HepG2 (cell line): ENCODE measurements around the gene ACER3. TPM values are rescaled to one million over a fixed set of nuclear protein-coding genes. Genes with fewer than 3 reads are reported as not detected.

Source experiments
- ATAC-seq: fragments of 200-7000 bp; cut with Tn5 transposase; 3 replicates; pipeline ENCODE4 v1.9.1; 2020; ENCODE audit warnings: mild to moderate bottlenecking, moderate library complexity
- BruUV-seq: library from RNA; stranded (reverse); fragments of 400-500 nt; replicated peaks from 2 replicates; lab custom pipeline; 2021; lab: Mats Ljungman, UMichigan
- CTCF ChIA-PET: fragments of 300-600 bp; formaldehyde crosslinking; extraction: SDS; loops from one replicate; lab custom pipeline; 2021; ENCODE audit warnings: low total read pairs, inconsistent platforms, low intra/inter-chr PET ratio; lab: Yijun Ruan, JAX
- POLR2A ChIA-PET: fragments of 350-600 bp; sonication (Branson Sonifier 250); formaldehyde crosslinking; loops from one replicate; lab custom pipeline; 2020; ENCODE audit warnings: antibody characterized with exemption, inconsistent platforms; lab: Yijun Ruan, JAX
- DNase-seq: peaks from one replicate; pipeline ENCODE4 v3.0.0-alpha.2; 2015; ENCODE audit warnings: low spot score
- FAIRE-seq: peaks from 3 replicates; lab custom pipeline; 2011; peaks lifted over from hg19 to GRCh38; lab: Jason Lieb, UNC
- H2AFZ ChIP-seq: one replicate; pipeline ENCODE4 v1.6.1; 2011; ENCODE audit warnings: low read length, inconsistent platforms
- H3K27ac ChIP-seq: fragments of 300-600 bp; 3 replicates; pipeline ENCODE4 v1.8.0; 2011; ENCODE audit warnings: mixed run types, mild to moderate bottlenecking, mixed read lengths, low read length, inconsistent platforms; ENCODE audit not compliant: insufficient read depth; ENCODE audit errors: extremely low read length
- H3K27me3 ChIP-seq, 2 experiments: fragments of 200-600 bp in 1 of 2; 2 replicates in 1 of 2; 3 replicates in 1 of 2; pipeline versions ENCODE4 v1.6.0 to v1.8.0; 2011; ENCODE audit warnings: low read length in 2 of 2, mild to moderate bottlenecking in 2 of 2, moderate library complexity in 2 of 2, inconsistent platforms in 1 of 2; ENCODE audit not compliant: insufficient read depth in 2 of 2, control insufficient read depth in 1 of 2
- H3K36me3 ChIP-seq, 2 experiments: fragments of 200-600 bp in 1 of 2; replicated peaks in 1 of 2; 2 replicates in 1 of 2; 3 replicates in 1 of 2; pipeline versions ENCODE4 v1.5.1 to v1.8.0; 2011; ENCODE audit warnings: low read length in 2 of 2, inconsistent platforms in 1 of 2; ENCODE audit not compliant: insufficient read depth in 2 of 2, control insufficient read depth in 1 of 2
- H3K4me1 ChIP-seq: 2 replicates; pipeline ENCODE4 v1.5.1; 2012; ENCODE audit warnings: low read length, inconsistent platforms; ENCODE audit not compliant: insufficient read depth
- H3K4me2 ChIP-seq: 2 replicates; pipeline ENCODE4 v1.6.0; 2011; ENCODE audit warnings: low read depth, low read length, inconsistent platforms
- H3K4me3 ChIP-seq, 3 experiments: fragments of 200-600 bp in 1 of 3; sonication (generic), shearing (Covaris generic) in 1 of 3; replicated peaks in 1 of 3; 2 replicates each; pipeline ENCODE4 v1.5.1; 2011 to 2016; ENCODE audit warnings: low read length in 3 of 3, inconsistent platforms in 2 of 3, low read depth in 2 of 3, mild to moderate bottlenecking in 2 of 3, control low read depth in 1 of 3, mixed read lengths in 1 of 3; ENCODE audit not compliant: insufficient read depth in 1 of 3
- H3K79me2 ChIP-seq: one replicate; pipeline ENCODE4 v1.6.1; 2011; ENCODE audit warnings: low read length, inconsistent platforms; ENCODE audit not compliant: insufficient read depth
- H3K9ac ChIP-seq: 2 replicates; pipeline ENCODE4 v1.6.0; 2011; ENCODE audit warnings: mild to moderate bottlenecking, low read depth, low read length, inconsistent platforms; ENCODE audit not compliant: insufficient read depth
- H3K9me3 ChIP-seq: 2 replicates; pipeline ENCODE4 v1.5.1; 2012; ENCODE audit warnings: mild to moderate bottlenecking, low read length
- H4K20me1 ChIP-seq: 2 replicates; pipeline ENCODE4 v1.6.0; 2011; ENCODE audit warnings: inconsistent platforms, mild to moderate bottlenecking, low read length, moderate library complexity; ENCODE audit not compliant: insufficient read depth
- E2F1 ChIP-seq: sonication (generic); formaldehyde crosslinking; IDR thresholded peaks from 2 replicates; pipeline ENCODE4 v1.5.0; 2020; ENCODE audit warnings: missing genetic modification reagents
- IKZF4 ChIP-seq: sonication (generic); formaldehyde crosslinking; IDR thresholded peaks from 2 replicates; pipeline ENCODE4 v1.5.1; 2020; ENCODE audit warnings: borderline replicate concordance, mild to moderate bottlenecking, low read depth, missing genetic modification reagents; ENCODE audit errors: not compliant biosample characterization
- NR2F2 ChIP-seq: IDR thresholded peaks from 2 replicates; pipeline ENCODE4 v1.6.1; 2012; ENCODE audit warnings: low read depth, inconsistent platforms, borderline replicate concordance
- PRMT3 ChIP-seq: sonication (generic); formaldehyde crosslinking; IDR thresholded peaks from 2 replicates; pipeline ENCODE4 v1.8.1; 2022; ENCODE audit warnings: low read depth, mild to moderate bottlenecking, moderate library complexity, missing genetic modification reagents, borderline replicate concordance
- RXRB ChIP-seq: IDR thresholded peaks from 2 replicates; pipeline ENCODE4 v1.6.1; 2016; ENCODE audit warnings: borderline replicate concordance, missing genetic modification reagents, missing compliant biosample characterization
- SCMH1 ChIP-seq: sonication (generic); formaldehyde crosslinking; IDR thresholded peaks from 2 replicates; pipeline ENCODE4 v1.9.0; 2021; ENCODE audit warnings: missing genetic modification reagents, mild to moderate bottlenecking, borderline replicate concordance
- SNAI1 ChIP-seq: sonication (generic); formaldehyde crosslinking; IDR thresholded peaks from 2 replicates; pipeline ENCODE4 v1.5.0; 2020; ENCODE audit warnings: mild to moderate bottlenecking, missing genetic modification reagents, borderline replicate concordance
- TFE3 ChIP-seq: IDR thresholded peaks from 2 replicates; pipeline ENCODE4 v1.6.1; 2016
- ZC3H13 ChIP-seq: sonication (generic); formaldehyde crosslinking; IDR thresholded peaks from 2 replicates; pipeline ENCODE4 v1.8.1; 2023; ENCODE audit warnings: mild to moderate bottlenecking, missing genetic modification reagents, moderate library complexity
- ZNF441 ChIP-seq: sonication (generic); formaldehyde crosslinking; IDR thresholded peaks from 2 replicates; pipeline ENCODE4 v1.7.0; 2021; ENCODE audit warnings: missing genetic modification reagents, borderline replicate concordance
- ZNF614 ChIP-seq: IDR thresholded peaks from 2 replicates; pipeline ENCODE4 v1.6.1; 2018; ENCODE audit warnings: missing biosample characterization, missing genetic modification reagents, inconsistent platforms, borderline replicate concordance
- ZNF737 ChIP-seq: sonication (generic); formaldehyde crosslinking; IDR thresholded peaks from 2 replicates; pipeline ENCODE4 v1.5.0; 2020; ENCODE audit warnings: missing genetic modification reagents, mild to moderate bottlenecking, borderline replicate concordance
- ZSCAN20 ChIP-seq: sonication (generic); formaldehyde crosslinking; IDR thresholded peaks from 2 replicates; pipeline ENCODE4 v1.4.0; 2020; ENCODE audit warnings: missing genetic modification reagents, mild to moderate bottlenecking, borderline replicate concordance
- in situ Hi-C: cut with HindIII; loops from 2 replicates; pipeline ENCODE4 v1.10.0; 2017; ENCODE audit warnings: low pct_unique_long_range_greater_than_20kb; ENCODE audit not compliant: extremely low pct_ligation_motif_present
- intact Hi-C: fragments of 100-400 bp; cut with micrococcal nuclease; formaldehyde crosslinking; loops from one replicate; pipeline ENCODE4 v1.10.0; 2022; ENCODE audit not compliant: unreplicated experiment
- polyA plus RNA-seq, 8 experiments: library from polyadenylated mRNA; depleted of rRNA in 3 of 8; stranded (reverse) in 7 of 8; unstranded in 1 of 8; fragments of >200 nt; fragmentation: Illumina TruSeq in 4 of 8; extraction: Trizol in 4 of 8; gene quantifications; 2 replicates each; pipeline versions ENCODE4 v1.2.1 to v1.2.3, GENCODE V29; 2011 to 2016; ENCODE audit warnings: low read depth in 4 of 8, missing spikeins in 1 of 8, mixed read lengths in 1 of 8; ENCODE audit not compliant: insufficient read depth in 1 of 8
- total RNA-seq, 5 experiments: library from RNA; depleted of rRNA; stranded (reverse); fragments of >200 nt; fragmentation: Illumina TruSeq; extraction: Trizol; gene quantifications; 2 replicates each; pipeline ENCODE4 v1.2.3, GENCODE V29; 2016; ENCODE audit warnings: low read depth in 1 of 5
- TF ChIP-seq, protein P1 (sequence below): sonication (generic); formaldehyde crosslinking; IDR thresholded peaks from 2 replicates; pipeline ENCODE4 v1.4.0; 2020; ENCODE audit warnings: missing genetic modification reagents, borderline replicate concordance
- TF ChIP-seq, protein P2 (sequence below): sonication (generic); formaldehyde crosslinking; IDR thresholded peaks from 2 replicates; pipeline ENCODE4 v1.8.0; 2022; ENCODE audit warnings: mild to moderate bottlenecking, missing genetic modification reagents, moderate library complexity
- TF ChIP-seq, protein P3 (sequence below): sonication (generic); formaldehyde crosslinking; IDR thresholded peaks from 2 replicates; pipeline ENCODE4 v1.8.0; 2022; ENCODE audit warnings: mild to moderate bottlenecking, missing genetic modification reagents; ENCODE audit not compliant: insufficient replicate concordance

Gene ACER3
- total and polyA plus RNA-seq, 2 of the 13 experiments (the other 11 are each of a cell fraction or from before 2014, with no cell fraction given) = 6.0 to 9.8 TPM

DNA sequence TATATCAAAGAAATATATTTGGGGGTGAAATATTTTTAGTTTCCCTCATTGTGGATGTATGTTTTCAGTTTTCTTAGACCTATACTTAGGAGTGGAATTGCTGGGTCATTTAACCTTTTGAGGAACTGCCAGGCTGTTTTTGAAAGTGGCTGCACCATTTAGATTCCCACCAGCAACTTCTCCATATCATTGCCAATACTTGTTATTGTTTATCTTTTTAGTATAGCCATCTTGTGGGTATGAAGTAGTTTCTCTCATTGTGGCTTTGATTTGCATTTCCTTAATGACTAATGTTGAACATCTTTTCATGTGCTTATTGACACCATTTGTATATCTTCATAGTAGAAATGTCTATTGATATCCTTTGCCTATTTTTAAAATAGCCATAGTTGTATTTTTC lies 111.3 kb downstream of the ACER3 start:
- intact Hi-C loops (no loop called here), in situ Hi-C loops (no loop called here)
- no peak overlapping the region for H3K4me2 ChIP-seq
- no peaks in the 10 kb centered on the region for H3K9me3 ChIP-seq
- no peak overlapping the region for H2AFZ ChIP-seq
- ChIA-PET CTCF (no interaction called here), POLR2A (no interaction called here)
- H4K20me1 ChIP-seq = no peaks in the 10 kb centered on the region
- no peaks in the 10 kb centered on the region for H3K27me3 ChIP-seq
- no peaks in the 10 kb centered on the region for H3K36me3 ChIP-seq
- no peaks in the 10 kb centered on the region for H3K79me2 ChIP-seq
- ATAC-seq (no peak), DNase-seq (no peak), FAIRE-seq (no peak)
- H3K9ac ChIP-seq = no peak overlapping the region
- 0 out of 2 replicates have a peak, but pooled peaks cover 6% of the 10 kb centered on the region for H3K4me1 ChIP-seq
- no peak overlapping the region for H3K27ac ChIP-seq
- H3K4me3 ChIP-seq = no peak overlapping the region
- no TSS peak for BruUV-seq
- TF ChIP-seq, protein P1, sequence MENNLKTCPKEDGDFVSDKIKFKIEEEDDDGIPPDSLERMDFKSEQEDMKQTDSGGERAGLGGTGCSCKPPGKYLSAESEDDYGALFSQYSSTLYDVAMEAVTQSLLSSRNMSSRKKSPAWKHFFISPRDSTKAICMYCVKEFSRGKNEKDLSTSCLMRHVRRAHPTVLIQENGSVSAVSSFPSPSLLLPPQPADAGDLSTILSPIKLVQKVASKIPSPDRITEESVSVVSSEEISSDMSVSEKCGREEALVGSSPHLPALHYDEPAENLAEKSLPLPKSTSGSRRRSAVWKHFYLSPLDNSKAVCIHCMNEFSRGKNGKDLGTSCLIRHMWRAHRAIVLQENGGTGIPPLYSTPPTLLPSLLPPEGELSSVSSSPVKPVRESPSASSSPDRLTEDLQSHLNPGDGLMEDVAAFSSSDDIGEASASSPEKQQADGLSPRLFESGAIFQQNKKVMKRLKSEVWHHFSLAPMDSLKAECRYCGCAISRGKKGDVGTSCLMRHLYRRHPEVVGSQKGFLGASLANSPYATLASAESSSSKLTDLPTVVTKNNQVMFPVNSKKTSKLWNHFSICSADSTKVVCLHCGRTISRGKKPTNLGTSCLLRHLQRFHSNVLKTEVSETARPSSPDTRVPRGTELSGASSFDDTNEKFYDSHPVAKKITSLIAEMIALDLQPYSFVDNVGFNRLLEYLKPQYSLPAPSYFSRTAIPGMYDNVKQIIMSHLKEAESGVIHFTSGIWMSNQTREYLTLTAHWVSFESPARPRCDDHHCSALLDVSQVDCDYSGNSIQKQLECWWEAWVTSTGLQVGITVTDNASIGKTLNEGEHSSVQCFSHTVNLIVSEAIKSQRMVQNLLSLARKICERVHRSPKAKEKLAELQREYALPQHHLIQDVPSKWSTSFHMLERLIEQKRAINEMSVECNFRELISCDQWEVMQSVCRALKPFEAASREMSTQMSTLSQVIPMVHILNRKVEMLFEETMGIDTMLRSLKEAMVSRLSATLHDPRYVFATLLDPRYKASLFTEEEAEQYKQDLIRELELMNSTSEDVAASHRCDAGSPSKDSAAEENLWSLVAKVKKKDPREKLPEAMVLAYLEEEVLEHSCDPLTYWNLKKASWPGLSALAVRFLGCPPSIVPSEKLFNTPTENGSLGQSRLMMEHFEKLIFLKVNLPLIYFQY = no peak
- TF ChIP-seq E2F1 (no peak), TFE3 (CRISPR knock-in tag) (no peak), PRMT3 (CRISPR knock-in tag) (no peak), ZSCAN20 (CRISPR knock-in tag) (no peak), ZNF441 (no peak), SCMH1 (CRISPR knock-in tag) (no peak), NR2F2 (no peak), IKZF4 (CRISPR knock-in tag) (no peak), ZNF614 (CRISPR knock-in tag) (no peak), SNAI1 (CRISPR knock-in tag) (no peak), RXRB (CRISPR knock-in tag) (no peak), ZC3H13 (no peak), ZNF737 (CRISPR knock-in tag) (no peak)
- TF ChIP-seq, protein P2, sequence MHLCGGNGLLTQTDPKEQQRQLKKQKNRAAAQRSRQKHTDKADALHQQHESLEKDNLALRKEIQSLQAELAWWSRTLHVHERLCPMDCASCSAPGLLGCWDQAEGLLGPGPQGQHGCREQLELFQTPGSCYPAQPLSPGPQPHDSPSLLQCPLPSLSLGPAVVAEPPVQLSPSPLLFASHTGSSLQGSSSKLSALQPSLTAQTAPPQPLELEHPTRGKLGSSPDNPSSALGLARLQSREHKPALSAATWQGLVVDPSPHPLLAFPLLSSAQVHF (CRISPR knock-in tag) = no peak
- TF ChIP-seq, protein P3, sequence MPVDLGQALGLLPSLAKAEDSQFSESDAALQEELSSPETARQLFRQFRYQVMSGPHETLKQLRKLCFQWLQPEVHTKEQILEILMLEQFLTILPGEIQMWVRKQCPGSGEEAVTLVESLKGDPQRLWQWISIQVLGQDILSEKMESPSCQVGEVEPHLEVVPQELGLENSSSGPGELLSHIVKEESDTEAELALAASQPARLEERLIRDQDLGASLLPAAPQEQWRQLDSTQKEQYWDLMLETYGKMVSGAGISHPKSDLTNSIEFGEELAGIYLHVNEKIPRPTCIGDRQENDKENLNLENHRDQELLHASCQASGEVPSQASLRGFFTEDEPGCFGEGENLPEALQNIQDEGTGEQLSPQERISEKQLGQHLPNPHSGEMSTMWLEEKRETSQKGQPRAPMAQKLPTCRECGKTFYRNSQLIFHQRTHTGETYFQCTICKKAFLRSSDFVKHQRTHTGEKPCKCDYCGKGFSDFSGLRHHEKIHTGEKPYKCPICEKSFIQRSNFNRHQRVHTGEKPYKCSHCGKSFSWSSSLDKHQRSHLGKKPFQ (CRISPR knock-in tag) = no peak
